SU-DHL-6 (cell line): ENCODE results near the gene PFDN5.

Experiments used
- H2AFZ ChIP-seq: fragments of 200-600 bp; sonication (generic); 2 replicates; pipeline ENCODE4 v1.6.1; 2014; ENCODE audit warnings: low read depth, mild to moderate bottlenecking, moderate library complexity, mixed read lengths, antibody characterized with exemption, low read length; ENCODE audit not compliant: severe bottlenecking
- H3F3A ChIP-seq: fragments of 200-600 bp; shearing (Covaris generic); 2 replicates; pipeline ENCODE4 v1.6.0; 2016; ENCODE audit warnings: antibody characterized with exemption, mild to moderate bottlenecking; ENCODE audit not compliant: insufficient read depth
- H3K27ac ChIP-seq: fragments of 200-600 bp; sonication (generic); 2 replicates; pipeline ENCODE4 v1.5.1; 2016; ENCODE audit warnings: low read depth, mild to moderate bottlenecking, low read length, moderate library complexity, mixed read lengths
- H3K27me3 ChIP-seq: fragments of 200-600 bp; sonication (generic), shearing (Covaris generic); 2 replicates; pipeline ENCODE4 v1.6.0; 2014; ENCODE audit warnings: mild to moderate bottlenecking, low read length
- H3K36me3 ChIP-seq: fragments of 200-600 bp; sonication (generic); 2 replicates; pipeline ENCODE4 v1.6.1; 2014; ENCODE audit warnings: mild to moderate bottlenecking, low read length, mixed read lengths
- H3K4me2 ChIP-seq: fragments of 300-600, 200-600 bp; shearing (Covaris generic), sonication (generic); 2 replicates; pipeline ENCODE4 v1.6.0; 2014; ENCODE audit warnings: low read length, low read depth, mild to moderate bottlenecking; ENCODE audit not compliant: poor library complexity, severe bottlenecking
- H3K4me3 ChIP-seq: fragments of 200-600 bp; sonication (generic); 2 replicates; pipeline ENCODE4 v1.5.1; 2014; ENCODE audit warnings: antibody characterized with exemption, low read length, mild to moderate bottlenecking, mixed read lengths; ENCODE audit not compliant: insufficient read depth, poor library complexity, severe bottlenecking
- H3K79me2 ChIP-seq: fragments of 200-600 bp; sonication (generic); 2 replicates; pipeline ENCODE4 v1.6.1; 2014; ENCODE audit warnings: mild to moderate bottlenecking, low read length, moderate library complexity; ENCODE audit not compliant: insufficient read depth
- H3K9ac ChIP-seq: fragments of 200-600 bp; sonication (generic); 2 replicates; pipeline ENCODE4 v1.7.0; 2014; ENCODE audit warnings: mild to moderate bottlenecking, low read length
- H3K9me2 ChIP-seq: fragments of 200-600 bp; sonication (generic); replicated peaks from 2 replicates; pipeline ENCODE4 v1.6.1; 2014; ENCODE audit warnings: low read length; ENCODE audit not compliant: insufficient read depth
- H3K9me3 ChIP-seq: fragments of 200-600 bp; sonication (generic); 2 replicates; pipeline ENCODE4 v1.6.1; 2014; ENCODE audit warnings: low read length, mixed read lengths; ENCODE audit not compliant: insufficient read depth
- H4K20me1 ChIP-seq: fragments of 200-600 bp; sonication (generic); 2 replicates; pipeline ENCODE4 v1.6.1; 2014; ENCODE audit warnings: low read depth, mild to moderate bottlenecking, antibody characterized with exemption, low read length, moderate library complexity, mixed read lengths
- EZH2phosphoT487 ChIP-seq: fragments of 200-600 bp; sonication (generic), shearing (Covaris generic); conservative IDR thresholded peaks from 2 replicates; pipeline ENCODE4 v1.6.1; 2018; ENCODE audit warnings: mild to moderate bottlenecking, antibody characterized with exemption, low read length, moderate library complexity, mixed read lengths
- TF ChIP-seq, protein P1 (sequence below): fragments of 200-600 bp; sonication (generic); IDR thresholded peaks from one replicate; pipeline ENCODE4 v1.5.1; 2017; ENCODE audit warnings: antibody characterized with exemption, mild to moderate bottlenecking, low read length, moderate library complexity; ENCODE audit not compliant: insufficient read depth, poor library complexity, severe bottlenecking

The PFDN5 gene

DNA sequence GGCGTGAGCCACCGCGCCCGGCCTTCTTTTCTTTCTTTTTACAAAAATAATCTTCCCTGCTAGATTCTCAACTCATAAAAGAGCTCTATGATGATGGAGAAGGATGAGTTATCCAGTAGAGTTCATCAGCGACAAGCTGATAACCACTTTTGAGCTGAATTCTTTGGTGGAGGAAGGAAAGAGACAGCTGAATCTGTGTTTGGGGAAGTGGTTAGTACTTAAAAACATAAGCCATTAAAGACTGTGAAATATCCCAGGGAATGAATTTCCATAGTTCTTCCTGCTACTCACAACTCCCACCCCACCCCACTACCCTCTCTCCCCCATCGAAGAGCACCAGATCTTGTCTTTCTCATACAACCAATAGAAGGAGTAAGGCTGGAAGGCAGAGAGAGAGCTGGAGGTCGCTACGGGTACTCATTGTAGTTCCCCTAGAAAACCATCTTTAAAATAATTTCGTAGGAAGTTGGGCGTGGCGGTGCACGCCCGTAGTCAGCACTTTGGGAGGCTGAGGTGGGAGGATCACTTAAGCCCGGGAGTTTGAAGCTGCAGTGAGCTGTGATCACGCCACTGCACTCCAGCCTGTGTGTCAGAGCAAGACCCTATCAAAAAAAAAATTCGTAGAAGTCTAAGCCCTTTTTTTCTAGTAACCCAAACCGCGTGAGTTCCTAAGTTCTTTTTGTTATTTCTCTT, 27.9 kb upstream of the PFDN5 start:
- H3K27ac ChIP-seq, result no peak overlapping the region

DNA sequence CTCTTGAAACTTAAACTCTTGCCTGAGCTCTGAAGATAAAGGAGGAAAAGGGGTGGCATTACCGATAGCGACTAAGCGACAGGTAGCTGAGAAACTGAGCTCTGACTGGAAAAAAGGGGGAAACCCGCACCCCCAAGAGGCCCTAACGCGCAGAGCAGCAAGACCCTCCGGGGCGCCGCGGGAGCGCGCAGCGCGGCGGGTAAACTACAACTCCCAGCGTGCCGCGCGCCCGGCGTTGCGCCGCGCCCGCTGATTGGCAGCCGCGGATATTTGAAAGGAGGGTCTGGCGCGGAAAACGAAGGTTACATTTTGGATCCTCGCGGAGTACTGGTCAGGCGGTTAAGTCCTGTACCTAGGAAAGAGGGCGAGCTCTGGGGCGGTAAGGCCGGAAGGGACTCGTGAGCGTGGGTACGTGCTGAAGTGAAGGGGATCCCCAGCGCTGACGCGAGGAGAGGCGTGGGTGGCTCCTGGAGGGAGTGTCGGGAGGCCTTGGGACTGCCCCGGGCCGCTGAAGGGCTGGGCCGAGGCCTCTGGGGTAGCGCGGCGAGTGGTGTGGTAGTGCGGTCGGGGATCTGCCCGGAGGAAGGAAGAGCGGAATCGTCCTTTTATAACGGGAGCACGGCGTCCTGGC, 27.2 kb upstream of the PFDN5 start, which contains the start of gene ESPL1:
ESPL1 (plus strand) TSS at position 301 of the 631 bp plus-strand sequence. CDS start 468 bp downstream, outside the sequence.
- peak within 1 kb of the TSS; percentile 93 for H3K4me3 ChIP-seq
- H3K9ac ChIP-seq, result peak within 1 kb of the TSS; percentile 78
- H3K9me3 ChIP-seq, result no peaks in the 10 kb centered on the region
- H3F3A ChIP-seq, result no peaks in the 10 kb centered on the region
- TF ChIP-seq, protein P1, sequence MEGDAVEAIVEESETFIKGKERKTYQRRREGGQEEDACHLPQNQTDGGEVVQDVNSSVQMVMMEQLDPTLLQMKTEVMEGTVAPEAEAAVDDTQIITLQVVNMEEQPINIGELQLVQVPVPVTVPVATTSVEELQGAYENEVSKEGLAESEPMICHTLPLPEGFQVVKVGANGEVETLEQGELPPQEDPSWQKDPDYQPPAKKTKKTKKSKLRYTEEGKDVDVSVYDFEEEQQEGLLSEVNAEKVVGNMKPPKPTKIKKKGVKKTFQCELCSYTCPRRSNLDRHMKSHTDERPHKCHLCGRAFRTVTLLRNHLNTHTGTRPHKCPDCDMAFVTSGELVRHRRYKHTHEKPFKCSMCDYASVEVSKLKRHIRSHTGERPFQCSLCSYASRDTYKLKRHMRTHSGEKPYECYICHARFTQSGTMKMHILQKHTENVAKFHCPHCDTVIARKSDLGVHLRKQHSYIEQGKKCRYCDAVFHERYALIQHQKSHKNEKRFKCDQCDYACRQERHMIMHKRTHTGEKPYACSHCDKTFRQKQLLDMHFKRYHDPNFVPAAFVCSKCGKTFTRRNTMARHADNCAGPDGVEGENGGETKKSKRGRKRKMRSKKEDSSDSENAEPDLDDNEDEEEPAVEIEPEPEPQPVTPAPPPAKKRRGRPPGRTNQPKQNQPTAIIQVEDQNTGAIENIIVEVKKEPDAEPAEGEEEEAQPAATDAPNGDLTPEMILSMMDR, result peak; percentile 59
- TF ChIP-seq EZH2phosphoT487, result no peak
- peak within 1 kb of the TSS; percentile 71 for H3K27ac ChIP-seq
- H3K9me2 ChIP-seq, result no peaks in the 10 kb centered on the region
- no peaks in the 10 kb centered on the region for H3K27me3 ChIP-seq
- peaks cover 5% of the 10 kb centered on the region; the same call in 1 of the 2 replicates for H3K36me3 ChIP-seq
- H2AFZ ChIP-seq, result peak within 1 kb of the TSS; percentile 66
- peaks cover 27% of the 10 kb centered on the region for H3K79me2 ChIP-seq
- peak within 1 kb of the TSS; percentile 83 for H3K4me2 ChIP-seq
- no peaks in the 10 kb centered on the region for H4K20me1 ChIP-seq

More for the DNA sequence above, 27.9 kb upstream of the PFDN5 start:
- H3K27me3 ChIP-seq, result no peaks in the 10 kb centered on the region
- no peaks in the 10 kb centered on the region for H3K9me3 ChIP-seq
- H3F3A ChIP-seq, result 0 out of 2 replicates have a peak, but pooled peaks cover 3% of the 10 kb centered on the region
- no peak for TF ChIP-seq EZH2phosphoT487
- TF ChIP-seq, protein P1, result no peak
- peak overlapping the region; percentile 66 for H2AFZ ChIP-seq
- H3K4me2 ChIP-seq, result peak overlapping the region; percentile 83
- peak overlapping the region; percentile 78 for H3K9ac ChIP-seq
- H4K20me1 ChIP-seq, result no peaks in the 10 kb centered on the region
- peaks cover 5% of the 10 kb centered on the region; the same call in 1 of the 2 replicates for H3K36me3 ChIP-seq
- H3K79me2 ChIP-seq, result peaks cover 27% of the 10 kb centered on the region
- peak overlapping the region; percentile 93 for H3K4me3 ChIP-seq
- no peaks in the 10 kb centered on the region for H3K9me2 ChIP-seq

DNA sequence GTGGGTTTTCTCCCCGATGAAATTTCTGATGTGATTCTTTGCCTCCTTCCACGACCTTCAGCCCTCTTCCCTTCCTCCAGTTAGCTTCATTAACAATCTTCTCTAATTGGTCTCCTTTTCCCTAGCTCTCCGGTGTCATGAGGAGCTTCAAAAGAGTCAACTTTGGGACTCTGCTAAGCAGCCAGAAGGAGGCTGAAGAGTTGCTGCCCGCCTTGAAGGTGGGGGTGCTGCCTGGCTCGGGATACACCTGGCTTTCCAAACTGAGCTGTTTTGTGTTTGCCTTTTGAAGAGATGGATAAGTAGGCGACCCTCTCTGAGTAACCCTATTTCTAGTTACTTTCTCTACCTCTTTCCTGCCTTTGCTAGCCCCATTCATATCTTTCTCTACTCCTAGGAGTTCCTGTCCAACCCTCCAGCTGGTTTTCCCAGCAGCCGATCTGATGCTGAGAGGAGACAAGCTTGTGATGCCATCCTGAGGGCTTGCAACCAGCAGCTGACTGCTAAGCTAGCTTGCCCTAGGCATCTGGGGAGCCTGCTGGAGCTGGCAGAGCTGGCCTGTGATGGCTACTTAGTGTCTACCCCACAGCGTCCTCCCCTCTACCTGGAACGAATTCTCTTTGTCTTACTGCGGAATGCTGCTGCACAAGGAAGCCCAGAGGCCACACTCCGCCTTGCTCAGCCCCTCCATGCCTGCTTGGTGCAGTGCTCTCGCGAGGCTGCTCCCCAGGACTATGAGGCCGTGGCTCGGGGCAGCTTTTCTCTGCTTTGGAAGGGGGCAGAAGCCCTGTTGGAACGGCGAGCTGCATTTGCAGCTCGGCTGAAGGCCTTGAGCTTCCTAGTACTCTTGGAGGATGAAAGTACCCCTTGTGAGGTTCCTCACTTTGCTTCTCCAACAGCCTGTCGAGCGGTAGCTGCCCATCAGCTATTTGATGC, 26.4 kb upstream of the PFDN5 start:
- peak overlapping the region; percentile 78 for H3K9ac ChIP-seq
- no peaks in the 10 kb centered on the region for H3K9me3 ChIP-seq
- H3K27ac ChIP-seq, result peak overlapping the region; percentile 71
- no peaks in the 10 kb centered on the region for H4K20me1 ChIP-seq
- H2AFZ ChIP-seq, result peak overlapping the region; percentile 66
- peak overlapping the region; percentile 83 for H3K4me2 ChIP-seq
- peak overlapping the region; percentile 93 for H3K4me3 ChIP-seq
- no peaks in the 10 kb centered on the region for H3K27me3 ChIP-seq
- H3K9me2 ChIP-seq, result no peaks in the 10 kb centered on the region
- peaks cover 5% of the 10 kb centered on the region; the same call in 1 of the 2 replicates for H3K36me3 ChIP-seq
- TF ChIP-seq EZH2phosphoT487, result no peak
- TF ChIP-seq, protein P1, result no peak
- H3K79me2 ChIP-seq, result peaks cover 27% of the 10 kb centered on the region
- no peaks in the 10 kb centered on the region for H3F3A ChIP-seq
